Pancreas (tissue), 10 donors: ENCODE data around the gene GPC6. TPM values are rescaled to one million over a fixed set of nuclear protein-coding genes. Genes with fewer than 3 reads are reported as not detected.

ENCODE experiments used
- ATAC-seq, 4 donors: fragments of 200-7000 bp; cut with Tn5 transposase; one replicate each; pipeline versions ENCODE4 v1.8.0 to v1.9.1; 2020; ENCODE audit warnings: mild to moderate bottlenecking in 4 of 4, moderate library complexity in 4 of 4
- DNase-seq, 6 donors: peaks; one replicate each; pipeline ENCODE4 v3.0.0-alpha.2; 2020
- FAIRE-seq: peaks from 2 replicates; lab custom pipeline; 2012; peaks lifted over from hg19 to GRCh38; lab: Jason Lieb, UNC
- H3K27ac ChIP-seq, 4 donors: fragments of 200-600 bp; sonication (generic); 1 replicate in 3 of 4; 2 replicates in 1 of 4; pipeline versions ENCODE4 v1.5.0 to v1.8.0; 2020
- H3K27me3 ChIP-seq, 4 donors: fragments of 200-600 bp; one replicate each; pipeline ENCODE4 v1.8.0; 2021
- H3K36me3 ChIP-seq, 3 donors: fragments of 200-600 bp; sonication (generic) in 1 of 3; one replicate each; pipeline versions ENCODE4 v1.5.0 to v1.8.0; 2020 to 2021
- H3K4me1 ChIP-seq, 3 donors: fragments of 200-600 bp; one replicate each; pipeline ENCODE4 v1.8.0; 2021
- H3K4me3 ChIP-seq, 4 donors: fragments of 200-600 bp; sonication (generic) in 2 of 4; one replicate each; pipeline versions ENCODE4 v1.5.0 to v1.8.0; 2020 to 2021
- H3K9me3 ChIP-seq, 4 donors: fragments of 200-600 bp; one replicate each; pipeline ENCODE4 v1.8.0; 2021
- CTCF ChIP-seq, 4 donors: fragments of 200-600 bp; sonication (generic) in 3 of 4; IDR thresholded peaks; one replicate each; pipeline versions ENCODE4 v1.5.0 to v1.8.0; 2021; ENCODE audit warnings: antibody characterized with exemption in 4 of 4
- WGBS, 2 donors: extraction: QIAGEN DNeasy Blood & Tissue Kit; methylation state at CpG; one replicate each; pipeline ENCODE4 v1.1.7; 2013; 5-methylcytosine and 5-hydroxymethylcytosine counted together
- intact Hi-C, 3 donors: fragments of 100-400 bp; cut with DNase I; formaldehyde crosslinking; loops; one replicate each; pipeline versions ENCODE4 v1.11.1 to v1.14.2; 2022
- polyA plus RNA-seq, 2 donors: library from polyadenylated mRNA; stranded (reverse); fragments of 200-250 nt; gene quantifications; one replicate each; pipeline ENCODE4 v1.2.3, GENCODE V29; 2013
- total RNA-seq, 6 donors: library from RNA; stranded (reverse); fragmentation: NEBNext Ultra II Directional in 4 of 6; extraction: Animal tissue kit (Norgen Biotek cat#: 25700) in 4 of 6; gene quantifications; one replicate each; pipeline versions ENCODE4 v1.2.1 to v1.2.4, GENCODE V29; 2021 to 2023
- donor health status: healthy with polysubstance abuse.
- donor health status: DM: no; HTN: no; CAD: no; lungs with moderate emphysema.
- donor health status: DM: no; HTN: no; CAD: no.
- donor health status: control.
- donor health status: control.
- donor health status: Bipolar disorder and iron deficiency.
- donor health status: DM: yes; HTN: yes; CAD: no.
- donor health status: DM: no; HTN: no; CAD: no.
- donor health status: DM: no; HTN: no; CAD: no.
- donor health status: DM: yes; HTN: yes; CAD: no.

Gene GPC6
- total and polyA plus RNA-seq, 8 donors: 0.23 to 3.3 (median 1.2) TPM

- intact Hi-C loops: no loop called here
These were observed 532.0 kb downstream of the GPC6 start for GRCh38 chr13:93758575-93758974.

GRCh38 chr13:93762708-93763426 lies 536.3 kb downstream of the GPC6 start:
- 64 to 65% methylated on average over 6 of the region's 6 CpGs for WGBS, 2 donors
- ATAC-seq: no peak
- intact Hi-C loops: no loop called here

More at GRCh38 chr13:93758575-93758974, 532.0 kb downstream of the GPC6 start:
- Histone ChIP-seq H3K27me3 (no peaks in the 10 kb centered on the region), H3K27ac (no peak overlapping the region), H3K36me3 (no peaks in the 10 kb centered on the region), H3K9me3 (no peaks in the 10 kb centered on the region), H3K4me3 (no peak overlapping the region), H3K4me1 (no peaks in the 10 kb centered on the region)
- TF ChIP-seq CTCF (IDR thresholded peaks at IDR 0.05): no peak
- ATAC-seq (no peak), DNase-seq (no peak), FAIRE-seq (no peak)
- 65 to 86% methylated on average over 1 of the region's 1 CpG for WGBS, 2 donors

GRCh38 chr13:93765062-93765461 lies 538.5 kb downstream of the GPC6 start:
- Histone ChIP-seq H3K27me3 (no peaks in the 10 kb centered on the region), H3K4me3 (no peak overlapping the region), H3K9me3 (no peaks in the 10 kb centered on the region), H3K36me3 (no peaks in the 10 kb centered on the region), H3K4me1 (peaks cover 0 to 11% (median 0%) of the 10 kb centered on the region in 3 donors), H3K27ac (no peak overlapping the region)
- TF ChIP-seq CTCF (IDR thresholded peaks at IDR 0.05): no peak
- FAIRE-seq (no peak), DNase-seq (no peak), ATAC-seq (no peak)
- intact Hi-C loops: no loop called here
- 94 to 100% methylated on average over 2 of the region's 2 CpGs for WGBS, 2 donors

More at GRCh38 chr13:93762708-93763426, 536.3 kb downstream of the GPC6 start:
- H3K36me3 ChIP-seq: no peaks in the 10 kb centered on the region
- H3K27me3 ChIP-seq: no peaks in the 10 kb centered on the region
- FAIRE-seq (no peak), DNase-seq (no peak)
- TF ChIP-seq CTCF (IDR thresholded peaks at IDR 0.05): no peak
- H3K9me3 ChIP-seq: no peaks in the 10 kb centered on the region
- H3K27ac ChIP-seq: no peak overlapping the region
- peaks cover 0 to 5% (median 0%) of the 10 kb centered on the region in 3 donors for H3K4me1 ChIP-seq
- H3K4me3 ChIP-seq: no peak overlapping the region

- 94 to 100% methylated on average over 1 of the region's 1 CpG for WGBS, 2 donors
- FAIRE-seq (no peak), ATAC-seq (no peak), DNase-seq (no peak)
- no peaks in the 10 kb centered on the region for H3K9me3 ChIP-seq
- no peaks in the 10 kb centered on the region for H3K27me3 ChIP-seq
- no peaks in the 10 kb centered on the region for H3K36me3 ChIP-seq
- no peak overlapping the region for H3K27ac ChIP-seq
- intact Hi-C loops: no loop called here
- H3K4me1 ChIP-seq: peaks cover 0 to 11% (median 0%) of the 10 kb centered on the region in 3 donors
- no peak overlapping the region for H3K4me3 ChIP-seq
- TF ChIP-seq CTCF (IDR thresholded peaks at IDR 0.05): no peak
These were observed 539.2 kb downstream of the GPC6 start for GRCh38 chr13:93765811-93766210.

GRCh38 chr13:93766719-93767118 lies 540.1 kb downstream of the GPC6 start:
- FAIRE-seq (no peak), DNase-seq (no peak), ATAC-seq (peak in 1 of 4 donors; percentile 12)
- H3K36me3 ChIP-seq: no peaks in the 10 kb centered on the region
- WGBS, 2 donors: 40 to 57% methylated on average over 3 of the region's 3 CpGs
- H3K9me3 ChIP-seq: no peaks in the 10 kb centered on the region
- H3K4me1 ChIP-seq: peaks cover 0 to 11% (median 0%) of the 10 kb centered on the region in 3 donors
- H3K27me3 ChIP-seq: no peaks in the 10 kb centered on the region
- H3K4me3 ChIP-seq: no peak overlapping the region
- no peak overlapping the region for H3K27ac ChIP-seq
- no peak for TF ChIP-seq CTCF (IDR thresholded peaks at IDR 0.05)
- intact Hi-C loops: no loop called here
